Kidney glomerular epithelial cell (primary cell): ENCODE measurements around the gene G6PC1.
"Not testable (repeated sequence)": the region's sequence is repeated elsewhere in the genome, so short reads cannot be mapped to it uniquely, and the experiment has no call there.

Experiments
- DNase-seq: peaks from one replicate; lab custom pipeline; 2025; lab: John Stamatoyannopoulos, UW

The G6PC1 gene

DNA sequence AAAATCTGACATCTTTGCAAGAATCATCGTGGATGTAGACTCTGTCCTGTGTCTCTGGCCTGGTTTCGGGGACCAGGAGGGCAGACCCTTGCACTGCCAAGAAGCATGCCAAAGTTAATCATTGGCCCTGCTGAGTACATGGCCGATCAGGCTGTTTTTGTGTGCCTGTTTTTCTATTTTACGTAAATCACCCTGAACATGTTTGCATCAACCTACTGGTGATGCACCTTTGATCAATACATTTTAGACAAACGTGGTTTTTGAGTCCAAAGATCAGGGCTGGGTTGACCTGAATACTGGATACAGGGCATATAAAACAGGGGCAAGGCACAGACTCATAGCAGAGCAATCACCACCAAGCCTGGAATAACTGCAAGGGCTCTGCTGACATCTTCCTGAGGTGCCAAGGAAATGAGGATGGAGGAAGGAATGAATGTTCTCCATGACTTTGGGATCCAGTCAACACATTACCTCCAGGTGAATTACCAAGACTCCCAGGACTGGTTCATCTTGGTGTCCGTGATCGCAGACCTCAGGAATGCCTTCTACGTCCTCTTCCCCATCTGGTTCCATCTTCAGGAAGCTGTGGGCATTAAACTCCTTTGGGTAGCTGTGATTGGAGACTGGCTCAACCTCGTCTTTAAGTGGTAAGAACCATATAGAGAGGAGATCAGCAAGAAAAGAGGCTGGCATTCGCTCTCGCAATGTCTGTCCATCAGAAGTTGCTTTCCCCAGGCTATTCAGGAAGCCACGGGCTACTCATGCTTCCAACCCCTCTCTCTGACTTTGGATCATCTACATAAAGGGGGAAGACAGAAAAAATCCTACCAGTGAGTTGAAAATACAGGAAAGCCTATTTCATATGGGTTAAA, at the start of gene G6PC1:
Gene G6PC1 (plus strand): TSS at position 340 of the 872 bp plus-strand sequence. CDS start 78 bp downstream, at position 418.
- DNase-seq, result no peak

GRCh38 chr17:42850954-42851353, 49.6 kb upstream of the G6PC1 start, which contains the start of gene AOC3:
AOC3 (plus strand) TSS chr17:42851199; CDS start chr17:42851344, 145 bp downstream.
- DNase-seq, result no peak

DNA sequence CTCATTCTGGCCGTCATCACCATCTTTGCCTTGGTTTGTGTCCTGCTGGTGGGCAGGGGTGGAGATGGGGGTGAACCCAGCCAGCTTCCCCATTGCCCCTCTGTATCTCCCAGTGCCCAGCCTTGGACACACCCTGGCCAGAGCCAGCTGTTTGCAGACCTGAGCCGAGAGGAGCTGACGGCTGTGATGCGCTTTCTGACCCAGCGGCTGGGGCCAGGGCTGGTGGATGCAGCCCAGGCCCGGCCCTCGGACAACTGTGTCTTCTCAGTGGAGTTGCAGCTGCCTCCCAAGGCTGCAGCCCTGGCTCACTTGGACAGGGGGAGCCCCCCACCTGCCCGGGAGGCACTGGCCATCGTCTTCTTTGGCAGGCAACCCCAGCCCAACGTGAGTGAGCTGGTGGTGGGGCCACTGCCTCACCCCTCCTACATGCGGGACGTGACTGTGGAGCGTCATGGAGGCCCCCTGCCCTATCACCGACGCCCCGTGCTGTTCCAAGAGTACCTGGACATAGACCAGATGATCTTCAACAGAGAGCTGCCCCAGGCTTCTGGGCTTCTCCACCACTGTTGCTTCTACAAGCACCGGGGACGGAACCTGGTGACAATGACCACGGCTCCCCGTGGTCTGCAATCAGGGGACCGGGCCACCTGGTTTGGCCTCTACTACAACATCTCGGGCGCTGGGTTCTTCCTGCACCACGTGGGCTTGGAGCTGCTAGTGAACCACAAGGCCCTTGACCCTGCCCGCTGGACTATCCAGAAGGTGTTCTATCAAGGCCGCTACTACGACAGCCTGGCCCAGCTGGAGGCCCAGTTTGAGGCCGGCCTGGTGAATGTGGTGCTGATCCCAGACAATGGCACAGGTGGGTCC, 49.0 kb upstream of the G6PC1 start:
- not testable (repeated sequence) for DNase-seq

GRCh38 chr17:42852351-42852750, 48.2 kb upstream of the G6PC1 start:
- no peak for DNase-seq

DNA sequence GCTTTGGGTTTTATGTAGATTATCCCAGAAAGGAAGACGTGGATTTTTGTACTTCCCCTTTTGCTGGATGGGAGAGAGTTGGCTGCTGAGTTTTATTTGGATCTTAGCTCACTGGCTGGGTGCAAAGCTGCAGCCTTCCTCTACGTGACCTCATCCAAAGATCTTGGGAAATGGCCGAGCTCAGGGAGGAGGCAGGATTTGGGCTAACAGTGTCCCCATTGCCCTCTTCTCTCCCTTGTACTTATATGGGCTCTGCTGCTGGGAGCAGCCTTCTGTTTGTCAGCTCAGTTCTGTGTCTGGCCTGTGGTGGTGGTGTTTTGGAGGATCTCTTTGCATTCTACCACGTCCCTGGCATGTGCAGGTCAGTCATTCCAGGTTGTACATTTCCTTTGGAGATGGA, 47.6 kb upstream of the G6PC1 start:
- DNase-seq, result no peak

- no peak for DNase-seq
Measured at GRCh38 chr17:42853597-42853967, 47.0 kb upstream of the G6PC1 start.

GRCh38 chr17:42853968-42854790, 46.4 kb upstream of the G6PC1 start:
- no peak for DNase-seq

GRCh38 chr17:42855048-42855596, 45.5 kb upstream of the G6PC1 start:
- DNase-seq, result no peak

- not testable (repeated sequence) for DNase-seq
Measured at GRCh38 chr17:42856093-42856492, 44.5 kb upstream of the G6PC1 start.

DNA sequence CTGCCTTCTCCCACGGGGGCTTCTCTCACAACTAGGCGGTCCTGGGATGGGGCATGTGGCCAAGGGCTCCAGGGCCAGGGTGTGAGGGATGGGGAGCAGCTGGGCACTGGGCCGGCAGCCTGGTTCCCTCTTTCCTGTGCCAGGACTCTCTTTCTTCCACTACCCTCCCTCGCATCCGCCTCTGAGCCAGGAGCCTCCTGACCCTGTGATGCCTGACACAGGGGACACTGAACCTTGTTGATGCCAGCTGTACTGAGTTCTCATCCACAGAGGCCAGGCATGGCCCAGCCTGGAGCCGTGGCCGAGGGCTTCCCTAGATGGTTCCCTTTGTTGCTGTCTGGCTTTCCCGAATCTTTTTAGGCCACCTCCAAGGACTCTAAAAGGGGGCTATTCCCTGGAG, 44.1 kb upstream of the G6PC1 start:
- DNase-seq, result not testable (repeated sequence)

- DNase-seq, result no peak
Measured at GRCh38 chr17:42857389-42857788, 43.2 kb upstream of the G6PC1 start.

DNA sequence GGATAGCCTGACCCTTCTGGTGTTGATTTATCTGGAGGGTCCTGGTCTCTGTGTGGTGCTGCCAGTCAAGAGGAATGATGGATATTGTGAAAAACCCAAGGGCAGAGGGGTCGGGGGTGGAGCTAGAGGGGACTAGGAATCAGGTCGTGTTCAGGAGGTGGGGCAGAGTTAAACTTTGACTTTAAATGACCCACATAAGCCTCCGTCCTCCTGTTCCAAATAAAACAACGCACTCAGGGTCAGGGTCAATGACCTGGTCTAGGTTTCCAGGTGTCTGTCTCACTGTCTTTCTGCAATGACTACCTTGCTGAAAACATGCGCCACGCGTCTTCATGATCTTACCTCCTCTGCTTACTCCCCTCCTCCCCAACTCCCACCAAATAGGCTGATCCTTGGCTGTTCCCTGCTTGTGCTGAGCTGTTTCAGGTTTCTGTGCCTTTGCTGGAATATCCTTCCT, 34.9 kb upstream of the G6PC1 start:
- DNase-seq, result no peak

DNA sequence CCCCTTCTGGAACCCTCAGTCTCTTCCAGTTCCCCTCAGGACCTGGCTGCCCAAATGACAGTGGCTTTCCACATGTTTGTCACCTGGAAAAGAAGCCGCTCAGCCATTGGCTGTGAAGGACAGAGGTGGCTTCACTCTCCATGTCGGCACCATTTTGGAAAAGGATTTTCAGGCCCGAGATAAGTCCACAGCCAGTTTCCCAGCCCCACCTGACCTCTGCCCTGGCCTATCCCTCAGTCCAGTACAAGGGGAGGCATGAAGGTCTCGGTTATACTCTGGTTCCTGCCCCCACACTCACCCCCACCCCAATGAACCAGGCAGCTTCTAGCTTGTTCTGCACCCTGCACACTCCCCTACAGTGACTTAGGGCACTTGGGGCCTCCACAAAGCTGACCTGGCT, 34.4 kb upstream of the G6PC1 start:
- no peak for DNase-seq

- no peak for DNase-seq
Measured at GRCh38 chr17:42866631-42867575, 33.7 kb upstream of the G6PC1 start.

DNA sequence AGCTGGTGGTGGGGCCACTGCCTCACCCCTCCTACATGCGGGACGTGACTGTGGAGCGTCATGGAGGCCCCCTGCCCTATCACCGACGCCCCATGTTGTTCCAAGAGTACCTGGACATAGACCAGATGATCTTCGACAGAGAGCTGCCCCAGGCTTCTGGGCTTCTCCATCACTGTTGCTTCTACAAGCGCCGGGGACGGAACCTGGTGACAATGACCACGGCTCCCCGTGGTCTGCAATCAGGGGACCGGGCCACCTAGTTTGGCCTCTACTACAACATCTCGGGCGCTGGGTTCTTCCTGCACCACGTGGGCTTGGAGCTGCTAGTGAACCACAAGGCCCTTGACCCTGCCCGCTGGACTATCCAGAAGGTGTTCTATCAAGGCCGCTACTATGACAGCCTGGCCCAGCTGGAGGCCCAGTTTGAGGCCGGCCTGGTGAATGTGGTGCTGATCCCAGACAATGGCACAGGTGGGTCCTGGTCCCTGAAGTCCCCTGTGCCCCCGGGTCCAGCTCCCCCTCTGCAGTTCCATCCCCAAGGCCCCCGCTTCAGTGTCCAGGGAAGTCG, 32.8 kb upstream of the G6PC1 start:
- DNase-seq, result not testable (repeated sequence)

GRCh38 chr17:42868338-42868737, 32.3 kb upstream of the G6PC1 start:
- no peak for DNase-seq

- no peak for DNase-seq
Measured at GRCh38 chr17:42871647-42872046, 29.0 kb upstream of the G6PC1 start.

- DNase-seq, result peak; percentile 47
Measured at GRCh38 chr17:42872251-42872965, 28.2 kb upstream of the G6PC1 start.

GRCh38 chr17:42873315-42873714, 27.3 kb upstream of the G6PC1 start:
- DNase-seq, result no peak
